HFFc6 (cell line): Measurements from ENCODE around the gene BRD1. TPM values are rescaled to one million over a fixed set of nuclear protein-coding genes. Genes with fewer than 3 reads are reported as not detected.

ENCODE experiments used
- DNase-seq: peaks from one replicate; pipeline ENCODE4 v3.0.0-alpha.2; 2018
- H3K27ac Mint-ChIP-seq: 2 replicates; pipeline ENCODE4 v1.8.0; 2020; ENCODE audit warnings: mild to moderate bottlenecking, mixed read lengths
- H3K27me3 Mint-ChIP-seq: 2 replicates; pipeline ENCODE4 v1.8.0; 2021; ENCODE audit warnings: mild to moderate bottlenecking, moderate library complexity, mixed read lengths; ENCODE audit not compliant: insufficient read depth
- H3K36me3 Mint-ChIP-seq: 2 replicates; pipeline ENCODE4 v1.8.0; 2021; ENCODE audit warnings: low read depth, mixed read lengths
- H3K4me1 Mint-ChIP-seq: 2 replicates; pipeline ENCODE4 v1.8.0; 2020; ENCODE audit warnings: low read depth, mixed read lengths
- H3K4me3 Mint-ChIP-seq: 2 replicates; pipeline ENCODE4 v1.8.0; 2020; ENCODE audit warnings: mild to moderate bottlenecking, moderate library complexity, mixed read lengths
- H3K9me3 Mint-ChIP-seq: 2 replicates; pipeline ENCODE4 v1.8.0; 2020; ENCODE audit warnings: mild to moderate bottlenecking, mixed read lengths
- CTCF ChIP-seq: fragments of 200-600 bp; sonication (generic); IDR thresholded peaks from 2 replicates; pipeline ENCODE4 v1.5.0; 2021; ENCODE audit warnings: antibody characterized with exemption, mild to moderate bottlenecking
- total RNA-seq, 6 experiments: library from RNA; stranded (reverse); fragmentation: NEBNext Ultra II Directional; extraction: Animal tissue kit (Norgen Biotek cat#: 25700); gene quantifications; 2 replicates in 1 of 6; 3 replicates in 5 of 6; pipeline ENCODE4 v1.2.3, GENCODE V29; 2021

The BRD1 gene
- total RNA-seq, 6 experiments from 2014 or later: 17.2 to 20.8 (median 18.1) TPM

- Mint-ChIP-seq H3K27me3 (peaks cover 15% of the 10 kb centered on the region), H3K4me1 (no peaks in the 10 kb centered on the region), H3K27ac (no peak overlapping the region), H3K36me3 (no peaks in the 10 kb centered on the region), H3K9me3 (no peaks in the 10 kb centered on the region), H3K4me3 (no peak overlapping the region)
- no peak for TF ChIP-seq CTCF
- no peak for DNase-seq
These were observed 66.8 kb downstream of the BRD1 start for GRCh38 chr22:49760630-49761571.

- H3K9me3 Mint-ChIP-seq: no peaks in the 10 kb centered on the region
- no peak for TF ChIP-seq CTCF
- H3K4me1 Mint-ChIP-seq: no peaks in the 10 kb centered on the region
- H3K36me3 Mint-ChIP-seq: no peaks in the 10 kb centered on the region
- H3K27me3 Mint-ChIP-seq: peaks cover 16% of the 10 kb centered on the region
- H3K4me3 Mint-ChIP-seq: no peak overlapping the region
- H3K27ac Mint-ChIP-seq: no peak overlapping the region
- no peak for DNase-seq
These were observed 67.4 kb downstream of the BRD1 start for GRCh38 chr22:49760280-49760629.

GRCh38 chr22:49756676-49757075 lies 71.0 kb downstream of the BRD1 start:
- TF ChIP-seq CTCF: no peak
- DNase-seq: no peak
- Mint-ChIP-seq H3K27me3 (peaks cover 9% of the 10 kb centered on the region), H3K27ac (no peak overlapping the region), H3K4me1 (no peaks in the 10 kb centered on the region), H3K9me3 (no peaks in the 10 kb centered on the region), H3K36me3 (no peaks in the 10 kb centered on the region), H3K4me3 (no peak overlapping the region)

- peaks cover 9% of the 10 kb centered on the region for H3K27me3 Mint-ChIP-seq
- H3K27ac Mint-ChIP-seq: no peak overlapping the region
- no peak overlapping the region for H3K4me3 Mint-ChIP-seq
- H3K36me3 Mint-ChIP-seq: no peaks in the 10 kb centered on the region
- no peak for DNase-seq
- H3K4me1 Mint-ChIP-seq: no peaks in the 10 kb centered on the region
- no peak for TF ChIP-seq CTCF
- H3K9me3 Mint-ChIP-seq: no peaks in the 10 kb centered on the region
These were observed 71.5 kb downstream of the BRD1 start for GRCh38 chr22:49756201-49756600.

- H3K4me1 Mint-ChIP-seq: no peaks in the 10 kb centered on the region
- no peak for TF ChIP-seq CTCF
- no peak overlapping the region for H3K4me3 Mint-ChIP-seq
- H3K36me3 Mint-ChIP-seq: no peaks in the 10 kb centered on the region
- H3K9me3 Mint-ChIP-seq: no peaks in the 10 kb centered on the region
- no peak for DNase-seq
- no peak overlapping the region for H3K27ac Mint-ChIP-seq
- H3K27me3 Mint-ChIP-seq: peaks cover 9% of the 10 kb centered on the region
These were observed 72.1 kb downstream of the BRD1 start for GRCh38 chr22:49755631-49756001.
